HG02588 (cell line): Measurements from ENCODE around the gene FOXD3.
"Not testable (repeated sequence)": the region's sequence is repeated elsewhere in the genome, so short reads cannot be mapped to it uniquely, and the experiment has no call there.

Experiments used
- ATAC-seq: cut with Tn5 transposase; IDR thresholded peaks from one replicate; pipeline ENCODE4 v1.9.1; 2021; ENCODE audit warnings: mild to moderate bottlenecking, moderate library complexity; ENCODE audit not compliant: unreplicated experiment

The FOXD3 gene

DNA sequence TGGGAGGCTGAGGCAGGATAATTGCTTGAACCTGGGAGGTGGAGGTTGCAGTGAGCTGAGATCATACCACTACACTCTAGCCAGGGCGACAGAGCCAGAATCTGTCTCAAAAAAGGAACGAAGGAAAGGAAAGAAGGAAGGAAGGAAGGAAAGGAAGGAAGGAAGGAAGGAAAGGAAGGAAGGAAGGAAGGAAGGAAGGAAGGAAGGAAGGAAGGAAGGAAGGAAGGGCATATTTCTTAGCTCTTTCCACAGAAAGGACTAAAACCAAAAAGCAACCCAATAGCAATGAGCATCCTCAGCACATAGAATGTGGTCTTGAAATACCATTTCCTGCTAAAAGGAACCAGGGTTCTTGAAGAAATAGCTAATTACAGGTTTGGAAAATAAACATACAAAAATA is 33.9 kb downstream of the FOXD3 start:
- not testable (repeated sequence) for ATAC-seq

DNA sequence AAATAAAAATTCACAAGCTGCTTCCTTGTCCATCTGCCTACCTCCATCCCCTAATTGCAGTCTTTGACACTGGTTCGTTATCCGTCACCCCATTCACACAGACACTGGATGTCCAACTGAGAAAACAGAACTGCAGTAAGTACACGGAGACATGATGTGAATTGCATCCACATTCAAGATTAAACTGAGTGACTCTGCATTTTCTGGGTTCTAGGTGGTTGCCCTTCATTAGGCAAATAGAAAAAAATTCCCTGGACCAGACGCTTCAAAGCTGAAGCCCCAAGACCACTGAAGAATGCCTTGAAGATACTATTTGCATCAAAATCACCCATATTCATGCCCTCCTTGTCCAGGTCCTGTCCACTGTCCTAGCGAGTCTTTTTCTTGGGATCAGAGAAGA is 37.2 kb downstream of the FOXD3 start:
- ATAC-seq: no peak

DNA sequence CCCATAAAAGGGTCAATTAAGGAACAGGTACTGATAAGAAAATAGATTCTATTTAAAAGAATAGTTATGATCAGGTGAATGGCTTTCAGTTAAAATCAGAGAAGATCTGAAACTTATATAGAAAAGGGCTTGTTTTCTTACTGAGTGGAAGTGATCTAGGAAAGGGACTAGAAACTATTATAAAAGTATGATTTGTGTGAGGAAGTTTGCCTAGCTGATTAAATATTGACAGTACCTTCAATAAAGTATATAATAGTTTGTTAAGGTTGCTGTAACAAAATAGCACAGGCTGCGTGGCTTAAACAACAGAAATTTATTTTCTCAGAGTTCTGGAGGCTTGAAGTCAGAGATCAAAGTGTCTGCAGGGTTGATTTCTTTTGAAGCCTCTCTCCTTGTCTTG is 39.7 kb downstream of the FOXD3 start:
- no peak for ATAC-seq

DNA sequence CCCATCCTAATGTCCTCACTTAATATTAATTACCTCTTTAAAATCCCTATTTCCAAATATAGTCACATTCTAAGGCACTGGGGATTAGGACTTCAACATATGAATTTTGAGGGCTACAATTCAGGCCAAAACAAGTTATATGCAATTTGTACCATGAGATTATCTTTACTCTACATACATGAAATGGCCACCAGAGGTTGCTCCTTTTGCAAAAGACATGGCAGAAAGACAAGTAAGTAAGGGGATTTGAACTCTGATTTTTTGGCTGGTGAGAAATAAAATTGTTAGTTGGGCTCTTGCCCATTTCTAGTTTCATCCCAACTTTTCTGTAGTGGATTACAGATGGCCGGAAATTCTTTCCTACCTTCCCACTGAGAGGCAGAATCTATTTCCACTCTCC is 40.2 kb downstream of the FOXD3 start:
- no peak for ATAC-seq

DNA sequence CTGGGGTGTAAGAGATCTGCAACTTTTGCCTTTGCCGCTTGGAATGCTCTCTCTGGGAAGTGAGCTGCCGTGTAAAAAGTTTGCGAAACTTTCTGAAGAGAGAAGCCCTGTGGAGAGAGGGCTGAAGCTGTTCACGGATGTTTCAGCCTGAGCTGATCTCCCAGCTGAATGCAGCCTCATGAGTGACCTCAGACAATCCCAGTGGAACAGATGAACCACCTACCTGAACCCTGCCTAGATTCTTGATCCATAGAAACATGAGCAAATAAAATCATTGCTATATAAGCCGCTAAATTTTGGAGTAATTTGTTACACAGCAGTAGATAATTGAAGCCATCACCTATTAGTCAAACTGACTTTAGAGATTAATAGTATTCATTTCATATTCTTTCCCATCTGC is 40.6 kb downstream of the FOXD3 start:
- no peak for ATAC-seq

DNA sequence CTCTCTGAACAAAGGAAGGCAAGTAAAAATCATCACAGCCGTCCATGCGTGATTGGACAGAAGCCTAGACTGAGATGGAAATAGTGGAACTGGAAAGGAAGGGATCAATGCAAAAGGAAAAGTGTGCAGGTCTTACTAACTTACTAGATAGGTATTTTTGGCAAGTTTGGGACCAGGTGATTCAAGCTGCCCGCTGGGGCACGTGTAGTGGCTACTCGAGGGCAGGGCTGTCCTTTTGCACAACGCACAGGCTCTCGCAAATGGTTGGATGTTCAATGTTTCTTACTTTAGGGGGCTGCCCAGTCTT is 44.5 kb downstream of the FOXD3 start:
- no peak for ATAC-seq

DNA sequence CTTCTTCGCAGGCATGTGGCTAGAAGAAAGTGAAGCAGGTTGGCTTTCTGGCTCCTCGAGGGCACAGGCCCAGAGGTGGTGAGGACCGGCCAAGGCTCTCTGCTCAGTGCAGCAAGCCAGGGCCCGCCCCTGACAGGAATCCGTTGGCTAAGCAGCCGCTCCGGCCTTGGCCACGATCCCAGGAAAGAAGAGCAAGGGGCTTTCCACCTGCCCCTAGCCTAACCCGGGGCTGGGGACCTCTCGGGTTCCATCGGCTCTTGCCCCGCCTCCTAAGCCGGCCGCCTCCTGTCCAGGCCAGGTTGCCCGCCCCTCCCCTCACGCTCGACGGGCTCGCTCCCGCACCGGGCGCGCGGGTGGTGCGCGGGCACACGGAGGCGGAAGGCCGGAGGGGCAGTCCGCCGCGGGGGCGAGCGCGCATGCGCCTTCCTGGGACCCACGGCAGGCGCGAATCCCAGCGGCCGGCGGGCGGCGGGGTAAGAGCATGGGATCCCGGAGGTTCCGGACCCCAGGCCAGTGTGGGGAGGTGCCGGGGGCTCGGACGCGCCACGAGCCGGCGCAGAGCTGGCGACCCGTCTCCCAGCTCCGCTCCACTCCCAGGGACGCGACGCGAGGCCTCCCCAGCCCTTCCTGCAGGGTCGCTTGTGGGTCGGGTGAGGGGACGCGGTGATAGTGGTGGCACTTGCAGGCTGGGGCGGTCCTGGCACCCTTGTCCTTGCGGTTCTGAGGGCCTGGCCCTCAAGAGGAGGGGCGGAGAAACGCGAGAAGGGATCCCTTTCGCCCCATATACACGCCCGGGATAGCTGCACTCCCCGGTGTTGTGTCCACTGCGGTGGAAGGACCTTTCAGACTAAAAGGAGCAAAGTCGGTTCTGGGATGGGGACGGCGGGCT is 45.1 kb downstream of the FOXD3 start, which contains the start of gene ALG6:
ALG6 (plus strand) TSS at position 413 of the 889 bp plus-strand sequence. CDS start 3,351 bp downstream, outside the sequence.
- peak; percentile 96 for ATAC-seq

DNA sequence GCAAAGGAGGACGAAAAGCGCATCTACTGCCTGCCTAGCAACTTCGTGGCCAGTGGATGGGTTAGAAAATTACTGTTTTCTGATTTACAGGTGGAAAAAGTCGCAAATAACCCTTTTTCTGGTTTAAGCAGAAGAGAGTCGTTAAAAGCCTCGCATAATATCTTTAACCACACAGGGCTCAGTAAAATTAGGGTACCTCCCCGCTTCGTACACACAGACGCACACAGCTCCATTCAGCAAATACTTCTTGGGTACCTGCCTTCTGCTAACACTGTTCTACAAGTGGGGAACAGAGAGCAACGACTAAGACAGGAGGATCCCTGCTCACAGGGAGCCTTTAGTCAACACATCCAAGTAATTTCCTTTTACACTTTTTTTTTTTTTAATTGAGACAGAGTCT is 45.8 kb downstream of the FOXD3 start:
- no peak for ATAC-seq
